Suprapubic skin (tissue), 4 donors: ENCODE data around the gene PKNOX1.
"Not testable (repeated sequence)": the region's sequence is repeated elsewhere in the genome, so short reads cannot be mapped to it uniquely, and the experiment has no call there.

Experiments used
- CTCF ChIP-seq, 2 donors: fragments of 200-600 bp in 1 of 2; fragments of 450-650 bp in 1 of 2; sonication (generic) in 1 of 2; IDR thresholded peaks; one replicate each; pipeline ENCODE4 v1.5.1; 2016 to 2019; ENCODE audit warnings: antibody characterized with exemption in 2 of 2, mild to moderate bottlenecking in 1 of 2, moderate library complexity in 1 of 2
- EP300 ChIP-seq: sonication (generic); formaldehyde crosslinking; IDR thresholded peaks from one replicate; pipeline ENCODE4 v1.6.1; 2017; ENCODE audit warnings: antibody characterized with exemption
- POLR2A ChIP-seq, 2 donors: fragments of 450-650 bp; IDR thresholded peaks; one replicate each; pipeline ENCODE4 v1.6.1; 2017; ENCODE audit warnings: antibody characterized with exemption in 2 of 2, mild to moderate bottlenecking in 2 of 2, moderate library complexity in 2 of 2
- POLR2AphosphoS5 ChIP-seq, 3 donors: sonication (generic); formaldehyde crosslinking; IDR thresholded peaks; one replicate each; pipeline ENCODE4 v1.6.1; 2017; ENCODE audit warnings: antibody characterized with exemption in 3 of 3

GRCh38 chr21:42967616-42968015 lies 6.7 kb upstream of the PKNOX1 start:
- TF ChIP-seq CTCF (IDR thresholded peaks at IDR 0.05); POLR2AphosphoS5 (IDR thresholded peaks at IDR 0.05); POLR2A (IDR thresholded peaks at IDR 0.05); EP300: not testable (repeated sequence)
